GM18951 (cell line): Measurements from ENCODE around the gene HECTD4.

Experiments
- POLR2A ChIP-seq: IDR thresholded peaks from 4 replicates; pipeline ENCODE4 v1.6.1; 2011; ENCODE audit warnings: mild to moderate bottlenecking; ENCODE audit not compliant: insufficient read length, insufficient read depth; ENCODE audit errors: extremely low read depth
- in situ Hi-C: fragments of 300-500 bp; cut with MboI; formaldehyde crosslinking; loops from one replicate; pipeline ENCODE4 v1.12.0; 2022; ENCODE audit warnings: low sequenced_read_pairs, mixed read lengths, inconsistent platforms; ENCODE audit not compliant: unreplicated experiment

Gene HECTD4

GRCh38 chr12:112307317-112308011 lies 74.8 kb downstream of the HECTD4 start:
- no peak for TF ChIP-seq POLR2A
- in situ Hi-C loops = no loop called here

GRCh38 chr12:112305951-112306350 lies 76.3 kb downstream of the HECTD4 start:
- TF ChIP-seq POLR2A = no peak
- in situ Hi-C loops = no loop called here

GRCh38 chr12:112304436-112304835 lies 77.8 kb downstream of the HECTD4 start:
- in situ Hi-C loops = no loop called here
- no peak for TF ChIP-seq POLR2A

GRCh38 chr12:112303799-112304198 lies 78.4 kb downstream of the HECTD4 start:
- no peak for TF ChIP-seq POLR2A
- in situ Hi-C loops = no loop called here

GRCh38 chr12:112303004-112303403 lies 79.2 kb downstream of the HECTD4 start:
- TF ChIP-seq POLR2A = peak; percentile 23
- in situ Hi-C loops = no loop called here

- in situ Hi-C loops = no loop called here
- no peak for TF ChIP-seq POLR2A
Measured at GRCh38 chr12:112299704-112300103, 82.5 kb downstream of the HECTD4 start.

- in situ Hi-C loops = no loop called here
- no peak for TF ChIP-seq POLR2A
Measured at GRCh38 chr12:112297188-112297587, 85.0 kb downstream of the HECTD4 start.

GRCh38 chr12:112296183-112296582 lies 86.0 kb downstream of the HECTD4 start:
- no peak for TF ChIP-seq POLR2A

GRCh38 chr12:112294793-112295192 lies 87.4 kb downstream of the HECTD4 start:
- in situ Hi-C loops = no loop called here
- no peak for TF ChIP-seq POLR2A

More at GRCh38 chr12:112296183-112296582, 86.0 kb downstream of the HECTD4 start:
- in situ Hi-C loops = no loop called here

- in situ Hi-C loops = no loop called here
- TF ChIP-seq POLR2A = no peak
Measured at GRCh38 chr12:112288638-112289037, 93.6 kb downstream of the HECTD4 start.

- TF ChIP-seq POLR2A = no peak
- in situ Hi-C loops = no loop called here
Measured at GRCh38 chr12:112285600-112286401, 96.4 kb downstream of the HECTD4 start.

- in situ Hi-C loops = no loop called here
- TF ChIP-seq POLR2A = no peak
Measured at GRCh38 chr12:112283546-112283945, 98.7 kb downstream of the HECTD4 start.

GRCh38 chr12:112282920-112283319 lies 99.3 kb downstream of the HECTD4 start:
- TF ChIP-seq POLR2A = no peak
- in situ Hi-C loops = no loop called here

GRCh38 chr12:112275836-112276235 lies 106.4 kb downstream of the HECTD4 start:
- in situ Hi-C loops = no loop called here

GRCh38 chr12:112275207-112275606 lies 107.0 kb downstream of the HECTD4 start:
- in situ Hi-C loops = no loop called here
- TF ChIP-seq POLR2A = no peak

More at GRCh38 chr12:112275836-112276235, 106.4 kb downstream of the HECTD4 start:
- no peak for TF ChIP-seq POLR2A
